GM12874 (cell line): ENCODE results near the gene KLHDC9.

Experiments
- CTCF ChIP-seq: IDR thresholded peaks from 2 replicates; pipeline ENCODE4 v1.5.1; 2011; ENCODE audit warnings: low read depth, mild to moderate bottlenecking, control low read depth, low read length, moderate library complexity; ENCODE audit not compliant: insufficient read depth

Gene KLHDC9, protein sequence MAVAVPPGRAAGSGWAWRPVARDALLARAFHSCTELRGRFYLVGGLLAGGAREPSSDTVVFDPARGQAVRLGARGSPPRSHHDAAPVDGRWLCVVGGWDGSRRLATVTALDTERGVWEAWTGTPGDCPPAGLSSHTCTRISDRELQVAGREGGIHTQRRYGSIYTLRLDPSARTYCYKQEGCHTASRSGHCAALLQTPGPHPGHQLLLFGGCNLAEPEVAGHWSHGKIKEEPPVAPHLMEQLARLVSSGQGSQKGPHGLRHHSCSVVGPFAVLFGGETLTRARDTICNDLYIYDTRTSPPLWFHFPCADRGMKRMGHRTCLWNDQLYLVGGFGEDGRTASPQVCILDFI

DNA sequence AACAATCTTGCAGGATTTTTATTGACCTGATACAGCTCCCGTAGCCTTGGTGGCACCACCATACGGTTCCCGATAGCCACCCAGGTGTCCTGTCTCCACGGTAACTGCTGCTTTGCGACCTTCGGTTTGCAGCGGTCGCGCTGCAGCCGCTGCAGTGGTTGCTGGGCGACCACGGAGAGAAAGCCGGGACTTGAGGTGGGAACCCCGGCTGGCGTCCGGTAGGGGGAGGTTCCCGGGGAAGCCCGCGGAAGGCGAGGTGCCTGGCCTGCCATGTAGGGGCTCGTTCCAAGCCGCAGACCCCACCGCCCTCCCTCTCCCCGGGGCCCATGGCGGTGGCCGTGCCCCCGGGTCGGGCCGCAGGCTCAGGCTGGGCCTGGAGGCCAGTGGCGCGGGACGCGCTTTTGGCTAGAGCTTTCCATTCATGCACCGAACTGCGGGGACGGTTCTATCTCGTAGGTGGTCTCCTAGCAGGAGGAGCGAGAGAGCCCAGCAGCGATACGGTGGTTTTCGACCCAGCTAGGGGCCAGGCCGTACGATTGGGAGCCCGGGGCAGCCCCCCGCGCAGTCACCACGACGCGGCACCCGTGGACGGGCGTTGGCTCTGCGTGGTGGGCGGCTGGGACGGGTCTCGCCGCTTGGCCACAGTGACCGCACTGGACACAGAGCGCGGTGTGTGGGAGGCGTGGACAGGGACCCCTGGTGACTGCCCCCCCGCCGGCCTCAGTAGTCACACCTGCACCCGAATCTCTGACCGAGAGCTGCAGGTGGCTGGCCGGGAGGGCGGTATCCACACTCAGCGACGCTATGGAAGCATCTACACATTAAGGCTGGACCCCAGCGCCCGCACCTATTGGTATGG, at the start of gene KLHDC9:
Gene KLHDC9, plus strand, starts transcription at position 152 of the 859 bp plus-strand sequence. Its CDS starts 175 bp downstream, at position 327.
- TF ChIP-seq CTCF: peak; percentile 21; the same call in 1 of the 2 replicates

DNA sequence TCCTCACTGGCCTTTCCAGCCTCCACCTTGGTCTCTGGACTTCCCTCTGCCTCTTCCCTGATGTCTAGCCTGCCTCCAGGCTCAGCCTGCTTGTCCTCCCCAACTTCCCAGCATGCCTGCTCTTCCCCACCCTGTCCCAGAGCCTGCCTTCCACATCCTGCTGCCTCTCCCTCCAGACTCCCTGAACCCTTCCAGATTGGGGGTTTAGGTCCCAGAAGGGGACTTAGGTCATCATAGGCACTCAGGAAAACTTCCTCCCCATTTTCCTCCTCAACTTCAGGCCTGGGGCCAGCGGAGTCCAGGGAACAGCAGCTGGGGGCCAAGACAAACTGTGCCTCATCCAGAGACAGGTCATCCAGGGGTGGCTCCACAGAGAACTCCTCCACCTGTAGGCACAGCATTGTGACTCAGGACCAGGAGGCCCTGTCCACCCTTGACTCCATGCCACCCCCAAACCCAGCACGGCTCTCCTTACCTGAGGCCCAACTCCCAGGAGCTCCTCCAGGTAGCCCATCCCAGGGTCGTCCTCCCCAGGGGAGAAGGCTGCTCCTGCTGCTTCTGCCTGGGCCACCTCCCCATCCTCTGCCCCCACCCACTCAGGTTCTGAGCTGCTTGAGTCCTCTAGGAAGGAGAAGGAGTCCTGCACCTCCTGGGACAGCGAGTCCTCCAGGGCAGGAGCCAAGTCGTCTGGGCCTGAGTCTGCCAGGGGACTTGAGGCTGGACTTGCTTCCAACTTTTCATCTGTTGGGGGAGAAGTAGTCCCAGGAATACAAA, 49.0 kb upstream of the KLHDC9 start:
- TF ChIP-seq CTCF: no peak

DNA sequence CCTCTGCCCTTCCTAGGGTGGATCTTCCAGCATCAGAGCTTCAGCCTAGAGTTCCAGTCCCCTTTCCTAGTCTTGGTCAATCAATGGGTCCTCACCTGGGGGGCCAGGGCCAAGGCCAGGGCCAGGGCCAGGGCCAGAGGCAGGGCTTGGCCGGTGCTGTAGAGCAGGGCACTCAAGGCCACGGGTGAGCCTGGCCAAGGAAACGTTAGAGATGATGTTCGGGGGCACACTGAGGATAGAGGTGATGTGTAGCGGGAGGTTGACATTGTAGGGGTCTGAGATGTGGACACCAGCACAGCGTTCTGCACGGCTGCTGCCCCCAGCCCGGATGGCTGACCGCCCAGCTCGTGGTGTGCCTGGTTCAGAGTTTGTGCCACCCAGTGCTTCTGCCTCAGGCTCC, 46.9 kb upstream of the KLHDC9 start:
- TF ChIP-seq CTCF: no peak

- no peak for TF ChIP-seq CTCF
Measured at GRCh38 chr1:161052899-161053298, 45.3 kb upstream of the KLHDC9 start.

DNA sequence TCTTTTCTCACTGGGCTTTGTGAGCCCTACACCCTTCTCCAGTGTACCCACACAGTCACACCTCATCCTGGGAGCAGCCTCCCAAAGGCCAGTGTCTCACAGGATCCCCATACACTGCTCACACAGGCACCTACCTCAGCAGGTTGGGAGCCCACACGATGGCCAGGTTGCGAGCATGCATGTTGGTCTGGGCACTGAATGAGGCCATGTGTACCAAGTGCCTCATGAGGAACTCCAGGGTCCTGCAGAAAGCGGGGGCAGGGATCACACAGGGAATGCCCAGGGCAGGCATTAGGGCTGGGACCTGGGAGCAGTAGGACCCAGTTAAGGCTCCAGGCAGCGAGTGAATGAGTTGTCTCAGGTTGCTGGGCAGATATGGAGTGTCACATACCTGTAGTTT, 43.9 kb upstream of the KLHDC9 start:
- no peak for TF ChIP-seq CTCF

DNA sequence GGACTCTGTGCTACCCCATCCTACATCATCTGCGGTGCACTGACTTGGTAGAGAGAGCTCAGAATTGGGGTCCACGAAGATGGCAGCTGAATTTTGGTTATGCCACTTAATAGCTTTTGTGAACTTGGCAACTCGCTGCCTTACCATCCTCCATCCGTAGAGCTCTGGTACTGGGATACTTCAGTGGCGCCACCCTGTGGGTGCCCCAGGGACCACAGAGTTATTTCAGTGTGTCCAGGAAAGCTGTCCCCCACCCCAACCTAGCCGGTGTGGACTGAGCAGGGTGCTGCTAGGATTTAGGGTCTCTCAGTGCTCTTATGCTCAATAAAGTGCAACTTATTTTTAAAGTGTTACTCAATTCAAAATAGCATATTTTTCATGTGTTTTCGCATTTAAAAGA, 43.4 kb upstream of the KLHDC9 start:
- no peak for TF ChIP-seq CTCF

DNA sequence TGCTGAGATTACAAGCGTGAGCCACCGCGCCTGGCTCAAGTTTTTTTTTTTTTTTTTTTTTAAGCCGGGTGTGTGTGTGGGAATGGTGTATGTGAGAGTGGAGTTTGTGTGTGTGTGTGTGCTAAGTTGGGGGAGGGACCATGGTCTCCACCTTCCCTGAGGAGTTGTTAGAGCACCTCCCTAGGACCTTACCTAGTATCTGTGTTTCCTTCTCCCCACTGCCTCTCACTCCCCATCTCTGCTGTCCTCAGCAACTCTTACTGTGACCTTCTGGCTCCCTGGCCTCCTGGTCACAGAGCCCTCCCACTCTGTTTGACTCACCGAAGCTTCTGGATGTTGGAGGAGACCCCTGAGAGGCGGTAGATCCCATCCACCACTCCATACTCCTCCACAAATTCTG, 38.9 kb upstream of the KLHDC9 start:
- no peak for TF ChIP-seq CTCF
